GM23338 (cell line): ENCODE results near the gene EXOC6B. TPM values are rescaled to one million over a fixed set of nuclear protein-coding genes. Genes with fewer than 3 reads are reported as not detected.

ENCODE experiments used
- ATAC-seq: fragments of 200-7000 bp; cut with Tn5 transposase; 3 replicates; pipeline ENCODE4 v1.9.1; 2020
- DNase-seq: peaks from one replicate; pipeline ENCODE4 v3.0.0-alpha.2; 2015; ENCODE audit warnings: low spot score
- H2AFZ ChIP-seq: fragments of 200-600 bp; sonication (generic); 2 replicates; pipeline ENCODE4 v1.8.0; 2016; ENCODE audit warnings: antibody characterized with exemption, mild to moderate bottlenecking, moderate library complexity
- H3F3A ChIP-seq: fragments of 200-600 bp; sonication (generic); replicated peaks from 2 replicates; pipeline ENCODE4 v1.8.0; 2017; ENCODE audit warnings: antibody characterized with exemption, mixed run types, low read depth
- H3K27ac ChIP-seq: fragments of 200-600 bp; sonication (generic); 2 replicates; pipeline ENCODE4 v1.6.1; 2016; ENCODE audit warnings: low read depth
- H3K27me3 ChIP-seq: fragments of 200-600 bp; sonication (generic); 2 replicates; pipeline ENCODE4 v1.8.0; 2016; ENCODE audit warnings: mild to moderate bottlenecking, mixed run types, moderate library complexity; ENCODE audit not compliant: insufficient read depth
- H3K36me3 ChIP-seq: fragments of 200-600 bp; sonication (generic); 2 replicates; pipeline ENCODE4 v1.8.0; 2016; ENCODE audit warnings: mild to moderate bottlenecking; ENCODE audit not compliant: insufficient read depth
- H3K4me1 ChIP-seq: fragments of 200-600 bp; sonication (generic); 2 replicates; pipeline ENCODE4 v1.8.0; 2016; ENCODE audit warnings: mild to moderate bottlenecking, moderate library complexity; ENCODE audit not compliant: insufficient read depth
- H3K4me2 ChIP-seq: fragments of 200-600 bp; sonication (generic); 2 replicates; pipeline ENCODE4 v1.7.1; 2017; ENCODE audit warnings: mixed run types
- H3K4me3 ChIP-seq: fragments of 200-600 bp; sonication (generic); 2 replicates; pipeline ENCODE4 v1.6.1; 2016; ENCODE audit warnings: mixed run types
- H3K79me2 ChIP-seq: fragments of 200-600 bp; sonication (generic); replicated peaks from 2 replicates; pipeline ENCODE4 v1.8.0; 2017; ENCODE audit warnings: mild to moderate bottlenecking; ENCODE audit not compliant: insufficient read depth
- H3K9me2 ChIP-seq: fragments of 200-600 bp; sonication (generic); 2 replicates; pipeline ENCODE4 v1.8.0; 2017; ENCODE audit not compliant: insufficient read depth
- H4K20me1 ChIP-seq: fragments of 200-600 bp; sonication (generic); replicated peaks from 2 replicates; pipeline ENCODE4 v1.8.0; 2017; ENCODE audit warnings: mild to moderate bottlenecking; ENCODE audit not compliant: insufficient read depth
- H3K27ac Mint-ChIP-seq: 2 replicates; pipeline ENCODE4 v1.8.0; 2020; ENCODE audit warnings: inconsistent platforms, mild to moderate bottlenecking, moderate library complexity, mixed read lengths
- H3K27me3 Mint-ChIP-seq: 3 replicates; pipeline ENCODE4 v1.8.0; 2022; ENCODE audit warnings: low read depth, mild to moderate bottlenecking, moderate library complexity, mixed read lengths, inconsistent platforms; ENCODE audit not compliant: insufficient read depth, poor library complexity
- H3K36me3 Mint-ChIP-seq: 3 replicates; pipeline ENCODE4 v1.8.0; 2021; ENCODE audit warnings: low read depth, mild to moderate bottlenecking, inconsistent platforms, moderate library complexity, mixed read lengths
- H3K4me1 Mint-ChIP-seq: 3 replicates; pipeline ENCODE4 v1.8.0; 2020; ENCODE audit warnings: mild to moderate bottlenecking, inconsistent platforms, mixed read lengths
- H3K4me3 Mint-ChIP-seq: 3 replicates; pipeline ENCODE4 v1.8.0; 2021; ENCODE audit warnings: moderate library complexity, mild to moderate bottlenecking, inconsistent platforms, mixed read lengths
- H3K9me3 Mint-ChIP-seq: 3 replicates; pipeline ENCODE4 v1.8.0; 2020; ENCODE audit warnings: moderate library complexity, mild to moderate bottlenecking, inconsistent platforms, mixed read lengths
- CREB1 ChIP-seq: fragments of 250-450 bp; sonication (Bioruptor Pico); IDR thresholded peaks from 2 replicates; pipeline ENCODE4 v1.5.0; 2020; ENCODE audit warnings: low read depth, mild to moderate bottlenecking, moderate library complexity
- EZH2 ChIP-seq: fragments of 200-600 bp; sonication (generic); IDR thresholded peaks from one replicate; pipeline ENCODE4 v1.8.0; 2017; ENCODE audit warnings: antibody characterized with exemption, mild to moderate bottlenecking, low read depth; ENCODE audit not compliant: unreplicated experiment
- EZH2phosphoT487 ChIP-seq: fragments of 200-600 bp; sonication (generic); IDR thresholded peaks from one replicate; pipeline ENCODE4 v1.8.1; 2018; ENCODE audit warnings: antibody characterized with exemption; ENCODE audit not compliant: unreplicated experiment
- JUNB ChIP-seq: IDR thresholded peaks from one replicate; pipeline ENCODE4 v1.6.1; 2016; ENCODE audit warnings: antibody characterized with exemption; ENCODE audit not compliant: unreplicated experiment
- NANOG ChIP-seq: IDR thresholded peaks from 2 replicates; pipeline ENCODE4 v1.6.1; 2016; ENCODE audit warnings: antibody characterized with exemption, borderline replicate concordance
- POLR2AphosphoS5 ChIP-seq: IDR thresholded peaks from 2 replicates; pipeline ENCODE4 v1.6.1; 2016; ENCODE audit warnings: antibody characterized with exemption, low read depth
- STAT1 ChIP-seq: IDR thresholded peaks from one replicate; pipeline ENCODE4 v1.6.1; 2016; ENCODE audit warnings: antibody characterized with exemption; ENCODE audit not compliant: unreplicated experiment
- ZNF114 ChIP-seq: fragments of 250-450 bp; sonication (Bioruptor Pico); IDR thresholded peaks from 2 replicates; pipeline ENCODE4 v1.5.0; 2020; ENCODE audit warnings: mild to moderate bottlenecking, moderate library complexity
- ZNF331 ChIP-seq: fragments of 250-450 bp; sonication (Bioruptor Pico); IDR thresholded peaks from 2 replicates; pipeline ENCODE4 v1.5.0; 2020; ENCODE audit warnings: low read depth, mild to moderate bottlenecking, moderate library complexity
- polyA plus RNA-seq: library from polyadenylated mRNA; unstranded; fragments of >200 nt; fragmentation: Nextera tagmentation; extraction: Ambion mirVana; gene quantifications from 2 replicates; pipeline ENCODE4 v1.2.1, GENCODE V29; 2016
- total RNA-seq: library from RNA; depleted of rRNA; stranded (reverse); fragments of >200 nt; shearing (Covaris generic); gene quantifications from 2 replicates; pipeline ENCODE4 v1.2.3, GENCODE V29; 2014
- TF ChIP-seq, protein P1 (sequence below), 2 experiments: fragments of 200-600 bp in 1 of 2; sonication (generic) in 1 of 2; conservative IDR thresholded peaks; 2 replicates each; pipeline versions ENCODE4 v1.5.1 to v1.6.1; 2016 to 2017; ENCODE audit warnings: antibody characterized with exemption in 2 of 2, low read depth in 2 of 2, mild to moderate bottlenecking in 2 of 2, moderate library complexity in 1 of 2
- TF ChIP-seq, protein P2 (sequence below): IDR thresholded peaks from one replicate; pipeline ENCODE4 v1.6.1; 2018; ENCODE audit warnings: antibody characterized with exemption; ENCODE audit not compliant: unreplicated experiment
- TF ChIP-seq, protein P3 (sequence below): IDR thresholded peaks from 2 replicates; pipeline ENCODE4 v1.6.1; 2016; ENCODE audit warnings: antibody characterized with exemption
- TF ChIP-seq, protein P4 (sequence below): fragments of 250-450 bp; sonication (Bioruptor Pico); IDR thresholded peaks from 2 replicates; pipeline ENCODE4 v1.5.0; 2020; ENCODE audit warnings: mild to moderate bottlenecking, moderate library complexity

EXOC6B gene
- total and polyA plus RNA-seq, 2 experiments from 2014 or later: 7.2 to 45.9 TPM

DNA sequence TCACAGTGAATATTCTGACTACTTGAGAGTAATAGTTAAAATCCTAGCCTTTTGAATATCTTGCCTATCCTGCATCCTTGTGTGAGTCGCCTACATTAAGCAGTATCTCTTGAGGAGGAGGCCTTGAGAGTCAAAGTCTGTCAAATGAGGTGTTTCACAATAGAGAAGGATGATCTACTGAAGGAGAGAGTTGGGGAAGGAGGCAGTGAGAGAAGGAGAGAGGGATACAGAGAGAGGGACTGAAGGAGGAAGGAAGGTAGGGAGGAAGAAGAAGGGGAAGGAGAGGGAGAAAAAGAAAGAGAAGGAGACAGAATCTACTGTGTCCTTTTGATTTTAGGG lies 554.6 kb downstream of the EXOC6B start:
- H3K4me1 Mint-ChIP-seq: peaks cover 13% of the 10 kb centered on the region
- no peaks in the 10 kb centered on the region for H4K20me1 ChIP-seq
- H3K27me3 Mint-ChIP-seq: peaks cover 2% of the 10 kb centered on the region
- H3K27me3 ChIP-seq: no peaks in the 10 kb centered on the region
- no peaks in the 10 kb centered on the region for H3F3A ChIP-seq
- no peaks in the 10 kb centered on the region for H3K79me2 ChIP-seq
- TF ChIP-seq POLR2AphosphoS5: no peak
- TF ChIP-seq EZH2phosphoT487: no peak
- TF ChIP-seq, protein P1, sequence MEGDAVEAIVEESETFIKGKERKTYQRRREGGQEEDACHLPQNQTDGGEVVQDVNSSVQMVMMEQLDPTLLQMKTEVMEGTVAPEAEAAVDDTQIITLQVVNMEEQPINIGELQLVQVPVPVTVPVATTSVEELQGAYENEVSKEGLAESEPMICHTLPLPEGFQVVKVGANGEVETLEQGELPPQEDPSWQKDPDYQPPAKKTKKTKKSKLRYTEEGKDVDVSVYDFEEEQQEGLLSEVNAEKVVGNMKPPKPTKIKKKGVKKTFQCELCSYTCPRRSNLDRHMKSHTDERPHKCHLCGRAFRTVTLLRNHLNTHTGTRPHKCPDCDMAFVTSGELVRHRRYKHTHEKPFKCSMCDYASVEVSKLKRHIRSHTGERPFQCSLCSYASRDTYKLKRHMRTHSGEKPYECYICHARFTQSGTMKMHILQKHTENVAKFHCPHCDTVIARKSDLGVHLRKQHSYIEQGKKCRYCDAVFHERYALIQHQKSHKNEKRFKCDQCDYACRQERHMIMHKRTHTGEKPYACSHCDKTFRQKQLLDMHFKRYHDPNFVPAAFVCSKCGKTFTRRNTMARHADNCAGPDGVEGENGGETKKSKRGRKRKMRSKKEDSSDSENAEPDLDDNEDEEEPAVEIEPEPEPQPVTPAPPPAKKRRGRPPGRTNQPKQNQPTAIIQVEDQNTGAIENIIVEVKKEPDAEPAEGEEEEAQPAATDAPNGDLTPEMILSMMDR (conservative IDR thresholded peaks at IDR 0.05; ENCODE audit: low read depth in 2 of 2): no peak
- TF ChIP-seq, protein P2, sequence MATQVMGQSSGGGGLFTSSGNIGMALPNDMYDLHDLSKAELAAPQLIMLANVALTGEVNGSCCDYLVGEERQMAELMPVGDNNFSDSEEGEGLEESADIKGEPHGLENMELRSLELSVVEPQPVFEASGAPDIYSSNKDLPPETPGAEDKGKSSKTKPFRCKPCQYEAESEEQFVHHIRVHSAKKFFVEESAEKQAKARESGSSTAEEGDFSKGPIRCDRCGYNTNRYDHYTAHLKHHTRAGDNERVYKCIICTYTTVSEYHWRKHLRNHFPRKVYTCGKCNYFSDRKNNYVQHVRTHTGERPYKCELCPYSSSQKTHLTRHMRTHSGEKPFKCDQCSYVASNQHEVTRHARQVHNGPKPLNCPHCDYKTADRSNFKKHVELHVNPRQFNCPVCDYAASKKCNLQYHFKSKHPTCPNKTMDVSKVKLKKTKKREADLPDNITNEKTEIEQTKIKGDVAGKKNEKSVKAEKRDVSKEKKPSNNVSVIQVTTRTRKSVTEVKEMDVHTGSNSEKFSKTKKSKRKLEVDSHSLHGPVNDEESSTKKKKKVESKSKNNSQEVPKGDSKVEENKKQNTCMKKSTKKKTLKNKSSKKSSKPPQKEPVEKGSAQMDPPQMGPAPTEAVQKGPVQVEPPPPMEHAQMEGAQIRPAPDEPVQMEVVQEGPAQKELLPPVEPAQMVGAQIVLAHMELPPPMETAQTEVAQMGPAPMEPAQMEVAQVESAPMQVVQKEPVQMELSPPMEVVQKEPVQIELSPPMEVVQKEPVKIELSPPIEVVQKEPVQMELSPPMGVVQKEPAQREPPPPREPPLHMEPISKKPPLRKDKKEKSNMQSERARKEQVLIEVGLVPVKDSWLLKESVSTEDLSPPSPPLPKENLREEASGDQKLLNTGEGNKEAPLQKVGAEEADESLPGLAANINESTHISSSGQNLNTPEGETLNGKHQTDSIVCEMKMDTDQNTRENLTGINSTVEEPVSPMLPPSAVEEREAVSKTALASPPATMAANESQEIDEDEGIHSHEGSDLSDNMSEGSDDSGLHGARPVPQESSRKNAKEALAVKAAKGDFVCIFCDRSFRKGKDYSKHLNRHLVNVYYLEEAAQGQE: no peak
- no peak for TF ChIP-seq ZNF331 (CRISPR knock-in tag)
- no peak for TF ChIP-seq CREB1 (CRISPR knock-in tag)
- TF ChIP-seq ZNF114 (CRISPR knock-in tag): no peak
- no peak for TF ChIP-seq JUNB
- TF ChIP-seq NANOG: no peak
- TF ChIP-seq, protein P3, sequence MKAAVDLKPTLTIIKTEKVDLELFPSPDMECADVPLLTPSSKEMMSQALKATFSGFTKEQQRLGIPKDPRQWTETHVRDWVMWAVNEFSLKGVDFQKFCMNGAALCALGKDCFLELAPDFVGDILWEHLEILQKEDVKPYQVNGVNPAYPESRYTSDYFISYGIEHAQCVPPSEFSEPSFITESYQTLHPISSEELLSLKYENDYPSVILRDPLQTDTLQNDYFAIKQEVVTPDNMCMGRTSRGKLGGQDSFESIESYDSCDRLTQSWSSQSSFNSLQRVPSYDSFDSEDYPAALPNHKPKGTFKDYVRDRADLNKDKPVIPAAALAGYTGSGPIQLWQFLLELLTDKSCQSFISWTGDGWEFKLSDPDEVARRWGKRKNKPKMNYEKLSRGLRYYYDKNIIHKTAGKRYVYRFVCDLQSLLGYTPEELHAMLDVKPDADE: no peak
- TF ChIP-seq STAT1: no peak
- no peak for TF ChIP-seq EZH2
- TF ChIP-seq, protein P4, sequence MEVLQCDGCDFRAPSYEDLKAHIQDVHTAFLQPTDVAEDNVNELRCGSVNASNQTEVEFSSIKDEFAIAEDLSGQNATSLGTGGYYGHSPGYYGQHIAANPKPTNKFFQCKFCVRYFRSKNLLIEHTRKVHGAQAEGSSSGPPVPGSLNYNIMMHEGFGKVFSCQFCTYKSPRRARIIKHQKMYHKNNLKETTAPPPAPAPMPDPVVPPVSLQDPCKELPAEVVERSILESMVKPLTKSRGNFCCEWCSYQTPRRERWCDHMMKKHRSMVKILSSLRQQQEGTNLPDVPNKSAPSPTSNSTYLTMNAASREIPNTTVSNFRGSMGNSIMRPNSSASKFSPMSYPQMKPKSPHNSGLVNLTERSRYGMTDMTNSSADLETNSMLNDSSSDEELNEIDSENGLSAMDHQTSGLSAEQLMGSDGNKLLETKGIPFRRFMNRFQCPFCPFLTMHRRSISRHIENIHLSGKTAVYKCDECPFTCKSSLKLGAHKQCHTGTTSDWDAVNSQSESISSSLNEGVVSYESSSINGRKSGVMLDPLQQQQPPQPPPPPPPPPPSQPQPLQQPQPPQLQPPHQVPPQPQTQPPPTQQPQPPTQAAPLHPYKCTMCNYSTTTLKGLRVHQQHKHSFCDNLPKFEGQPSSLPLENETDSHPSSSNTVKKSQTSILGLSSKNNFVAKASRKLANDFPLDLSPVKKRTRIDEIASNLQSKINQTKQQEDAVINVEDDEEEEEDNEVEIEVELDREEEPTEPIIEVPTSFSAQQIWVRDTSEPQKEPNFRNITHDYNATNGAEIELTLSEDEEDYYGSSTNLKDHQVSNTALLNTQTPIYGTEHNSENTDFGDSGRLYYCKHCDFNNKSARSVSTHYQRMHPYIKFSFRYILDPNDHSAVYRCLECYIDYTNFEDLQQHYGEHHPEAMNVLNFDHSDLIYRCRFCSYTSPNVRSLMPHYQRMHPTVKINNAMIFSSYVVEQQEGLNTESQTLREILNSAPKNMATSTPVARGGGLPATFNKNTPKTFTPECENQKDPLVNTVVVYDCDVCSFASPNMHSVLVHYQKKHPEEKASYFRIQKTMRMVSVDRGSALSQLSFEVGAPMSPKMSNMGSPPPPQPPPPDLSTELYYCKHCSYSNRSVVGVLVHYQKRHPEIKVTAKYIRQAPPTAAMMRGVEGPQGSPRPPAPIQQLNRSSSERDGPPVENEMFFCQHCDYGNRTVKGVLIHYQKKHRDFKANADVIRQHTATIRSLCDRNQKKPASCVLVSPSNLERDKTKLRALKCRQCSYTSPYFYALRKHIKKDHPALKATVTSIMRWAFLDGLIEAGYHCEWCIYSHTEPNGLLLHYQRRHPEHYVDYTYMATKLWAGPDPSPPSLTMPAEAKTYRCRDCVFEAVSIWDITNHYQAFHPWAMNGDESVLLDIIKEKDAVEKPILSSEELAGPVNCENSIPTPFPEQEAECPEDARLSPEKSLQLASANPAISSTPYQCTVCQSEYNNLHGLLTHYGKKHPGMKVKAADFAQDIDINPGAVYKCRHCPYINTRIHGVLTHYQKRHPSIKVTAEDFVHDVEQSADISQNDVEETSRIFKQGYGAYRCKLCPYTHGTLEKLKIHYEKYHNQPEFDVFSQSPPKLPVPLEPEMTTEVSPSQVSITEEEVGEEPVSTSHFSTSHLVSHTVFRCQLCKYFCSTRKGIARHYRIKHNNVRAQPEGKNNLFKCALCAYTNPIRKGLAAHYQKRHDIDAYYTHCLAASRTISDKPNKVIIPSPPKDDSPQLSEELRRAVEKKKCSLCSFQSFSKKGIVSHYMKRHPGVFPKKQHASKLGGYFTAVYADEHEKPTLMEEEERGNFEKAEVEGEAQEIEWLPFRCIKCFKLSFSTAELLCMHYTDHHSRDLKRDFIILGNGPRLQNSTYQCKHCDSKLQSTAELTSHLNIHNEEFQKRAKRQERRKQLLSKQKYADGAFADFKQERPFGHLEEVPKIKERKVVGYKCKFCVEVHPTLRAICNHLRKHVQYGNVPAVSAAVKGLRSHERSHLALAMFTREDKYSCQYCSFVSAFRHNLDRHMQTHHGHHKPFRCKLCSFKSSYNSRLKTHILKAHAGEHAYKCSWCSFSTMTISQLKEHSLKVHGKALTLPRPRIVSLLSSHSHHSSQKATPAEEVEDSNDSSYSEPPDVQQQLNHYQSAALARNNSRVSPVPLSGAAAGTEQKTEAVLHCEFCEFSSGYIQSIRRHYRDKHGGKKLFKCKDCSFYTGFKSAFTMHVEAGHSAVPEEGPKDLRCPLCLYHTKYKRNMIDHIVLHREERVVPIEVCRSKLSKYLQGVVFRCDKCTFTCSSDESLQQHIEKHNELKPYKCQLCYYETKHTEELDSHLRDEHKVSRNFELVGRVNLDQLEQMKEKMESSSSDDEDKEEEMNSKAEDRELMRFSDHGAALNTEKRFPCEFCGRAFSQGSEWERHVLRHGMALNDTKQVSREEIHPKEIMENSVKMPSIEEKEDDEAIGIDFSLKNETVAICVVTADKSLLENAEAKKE (CRISPR knock-in tag): no peak
- no peak overlapping the region for H3K27ac Mint-ChIP-seq
- H2AFZ ChIP-seq: no peak overlapping the region
- H3K4me3 ChIP-seq: no peak overlapping the region
- no peak overlapping the region for H3K4me3 Mint-ChIP-seq
- H3K9me2 ChIP-seq: no peaks in the 10 kb centered on the region
- H3K36me3 Mint-ChIP-seq: no peaks in the 10 kb centered on the region
- no peak overlapping the region for H3K27ac ChIP-seq
- ATAC-seq (no peak), DNase-seq (no peak)
- H3K36me3 ChIP-seq: no peaks in the 10 kb centered on the region
- H3K4me2 ChIP-seq: no peak overlapping the region
- no peaks in the 10 kb centered on the region for H3K4me1 ChIP-seq
- H3K9me3 Mint-ChIP-seq: no peaks in the 10 kb centered on the region
